ENCODE data around the gene MAML3.

The MAML3 gene

DNA sequence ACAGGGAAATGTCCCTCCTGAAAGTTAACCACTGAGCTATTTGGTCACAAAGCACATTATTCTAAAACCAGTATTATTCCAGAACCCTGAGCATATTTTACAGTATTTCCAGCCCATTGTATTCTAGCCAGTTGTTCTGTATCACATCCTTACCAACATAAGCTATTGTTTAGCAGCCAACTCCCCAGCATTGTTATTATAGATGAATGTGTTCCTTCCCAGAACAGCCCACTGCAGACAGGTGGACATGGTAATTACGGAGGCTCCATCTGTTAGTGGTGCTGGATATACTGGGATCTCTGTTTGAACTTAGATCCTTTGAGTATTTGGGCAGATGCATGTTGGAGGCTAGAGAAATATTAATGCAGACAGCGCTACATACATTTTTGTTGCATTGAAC, 362.3 kb downstream of the MAML3 start:
- Histone ChIP-seq H3K4me3 (ENCODE audit: low read depth, low read length, poor library complexity, severe bottlenecking) (no peak overlapping the region), H3K4me1 (ENCODE audit: insufficient read depth, low read length, severe bottlenecking) (no peaks in the 10 kb centered on the region), H3K9me3 (ENCODE audit: low read length) (no peaks in the 10 kb centered on the region)

DNA sequence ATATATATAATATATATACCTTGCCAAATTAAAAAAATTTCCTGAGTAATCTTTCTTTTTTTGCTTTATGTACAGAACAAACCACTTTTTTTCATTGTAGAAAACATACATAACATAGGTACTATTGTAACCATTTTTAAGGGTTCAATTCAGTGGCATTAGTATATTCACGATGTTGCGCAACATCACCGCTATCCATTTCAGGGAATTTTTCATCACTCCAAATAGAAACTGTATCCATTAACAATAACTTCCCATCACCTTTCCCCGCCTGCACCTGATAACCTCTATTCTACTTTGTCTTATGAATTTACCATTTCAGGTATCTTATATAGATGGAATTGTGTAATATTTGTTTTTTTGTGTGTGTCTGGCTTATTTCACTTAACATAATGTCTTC, 363.7 kb downstream of the MAML3 start:
- Histone ChIP-seq H3K27ac (ENCODE audit: low read depth, low read length, poor library complexity, severe bottlenecking) (no peak overlapping the region), H2AFZ (ENCODE audit: low read length) (no peak overlapping the region), H3K9me3 (ENCODE audit: low read length) (no peaks in the 10 kb centered on the region), H3F3A (ENCODE audit: insufficient read depth, low read length) (no peaks in the 10 kb centered on the region), H3K27me3 (ENCODE audit: insufficient read depth, low read length) (no peaks in the 10 kb centered on the region), H3K4me1 (ENCODE audit: insufficient read depth, low read length, severe bottlenecking) (no peaks in the 10 kb centered on the region), H3K4me3 (ENCODE audit: low read depth, low read length, poor library complexity, severe bottlenecking) (no peak overlapping the region), H3K36me3 (ENCODE audit: insufficient read depth, low read length) (no peaks in the 10 kb centered on the region), H4K20me1 (ENCODE audit: insufficient read depth, low read length) (no peaks in the 10 kb centered on the region), H3K4me2 (ENCODE audit: low read length) (no peak overlapping the region), H3K9ac (ENCODE audit: low read length) (no peak overlapping the region), H3K79me2 (ENCODE audit: insufficient read depth, low read length) (no peaks in the 10 kb centered on the region), H3K9me2 (ENCODE audit: low read depth, low read length) (no peaks in the 10 kb centered on the region)
- TF ChIP-seq, protein P1, sequence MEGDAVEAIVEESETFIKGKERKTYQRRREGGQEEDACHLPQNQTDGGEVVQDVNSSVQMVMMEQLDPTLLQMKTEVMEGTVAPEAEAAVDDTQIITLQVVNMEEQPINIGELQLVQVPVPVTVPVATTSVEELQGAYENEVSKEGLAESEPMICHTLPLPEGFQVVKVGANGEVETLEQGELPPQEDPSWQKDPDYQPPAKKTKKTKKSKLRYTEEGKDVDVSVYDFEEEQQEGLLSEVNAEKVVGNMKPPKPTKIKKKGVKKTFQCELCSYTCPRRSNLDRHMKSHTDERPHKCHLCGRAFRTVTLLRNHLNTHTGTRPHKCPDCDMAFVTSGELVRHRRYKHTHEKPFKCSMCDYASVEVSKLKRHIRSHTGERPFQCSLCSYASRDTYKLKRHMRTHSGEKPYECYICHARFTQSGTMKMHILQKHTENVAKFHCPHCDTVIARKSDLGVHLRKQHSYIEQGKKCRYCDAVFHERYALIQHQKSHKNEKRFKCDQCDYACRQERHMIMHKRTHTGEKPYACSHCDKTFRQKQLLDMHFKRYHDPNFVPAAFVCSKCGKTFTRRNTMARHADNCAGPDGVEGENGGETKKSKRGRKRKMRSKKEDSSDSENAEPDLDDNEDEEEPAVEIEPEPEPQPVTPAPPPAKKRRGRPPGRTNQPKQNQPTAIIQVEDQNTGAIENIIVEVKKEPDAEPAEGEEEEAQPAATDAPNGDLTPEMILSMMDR (IDR thresholded peaks at IDR 0.05; ENCODE audit: low read length), result no peak
- TF ChIP-seq EZH2 (IDR thresholded peaks at IDR 0.05; ENCODE audit: borderline replicate concordance, low read length), result no peak

More for the DNA sequence above, 362.3 kb downstream of the MAML3 start:
- no peaks in the 10 kb centered on the region for H3K9me2 ChIP-seq (ENCODE audit: low read depth, low read length)
- H3K27me3 ChIP-seq (ENCODE audit: insufficient read depth, low read length), result no peaks in the 10 kb centered on the region
- no peak overlapping the region for H3K9ac ChIP-seq (ENCODE audit: low read length)
- no peak overlapping the region for H3K4me2 ChIP-seq (ENCODE audit: low read length)
- no peaks in the 10 kb centered on the region for H3F3A ChIP-seq (ENCODE audit: insufficient read depth, low read length)
- no peaks in the 10 kb centered on the region for H3K79me2 ChIP-seq (ENCODE audit: insufficient read depth, low read length)
- TF ChIP-seq, protein P1 (IDR thresholded peaks at IDR 0.05; ENCODE audit: low read length), result no peak
- TF ChIP-seq EZH2 (IDR thresholded peaks at IDR 0.05; ENCODE audit: borderline replicate concordance, low read length), result no peak
- no peak overlapping the region for H3K27ac ChIP-seq (ENCODE audit: low read depth, low read length, poor library complexity, severe bottlenecking)
- H2AFZ ChIP-seq (ENCODE audit: low read length), result no peak overlapping the region
- no peaks in the 10 kb centered on the region for H4K20me1 ChIP-seq (ENCODE audit: insufficient read depth, low read length)
- no peaks in the 10 kb centered on the region for H3K36me3 ChIP-seq (ENCODE audit: insufficient read depth, low read length)

DNA sequence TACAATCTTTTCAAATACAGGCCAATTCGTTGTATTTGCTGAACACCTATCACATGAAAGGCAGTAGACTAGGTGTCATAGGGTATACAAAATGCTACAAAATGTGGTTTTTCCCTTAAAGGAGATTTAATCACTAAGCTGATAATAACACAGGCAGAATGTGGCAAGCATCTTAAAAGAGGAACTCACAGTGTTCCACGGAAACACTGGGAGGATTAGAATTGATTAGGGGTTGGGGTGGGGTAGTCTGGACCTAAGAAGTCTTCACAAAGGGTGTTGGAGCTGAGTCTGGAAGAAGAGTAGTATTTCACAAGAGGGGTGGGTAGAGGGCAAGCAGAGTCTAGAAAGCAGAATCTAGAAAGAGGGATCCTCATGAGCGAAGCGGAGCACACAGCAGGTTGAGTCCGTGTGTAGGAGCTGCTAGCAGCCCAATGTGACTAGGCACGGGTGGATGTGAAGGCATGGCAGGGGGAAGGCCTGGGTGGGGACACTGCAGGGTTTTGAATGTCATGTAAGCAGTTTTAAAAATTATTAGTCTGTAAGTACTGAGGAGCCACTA, 364.8 kb downstream of the MAML3 start:
- no peaks in the 10 kb centered on the region for H3K9me3 ChIP-seq (ENCODE audit: low read length)
- H3K4me3 ChIP-seq (ENCODE audit: low read depth, low read length, poor library complexity, severe bottlenecking), result no peak overlapping the region
- H4K20me1 ChIP-seq (ENCODE audit: insufficient read depth, low read length), result no peaks in the 10 kb centered on the region
- H3K9me2 ChIP-seq (ENCODE audit: low read depth, low read length), result no peaks in the 10 kb centered on the region
- H3K27ac ChIP-seq (ENCODE audit: low read depth, low read length, poor library complexity, severe bottlenecking), result no peak overlapping the region
- no peak overlapping the region for H3K9ac ChIP-seq (ENCODE audit: low read length)
- H3K4me2 ChIP-seq (ENCODE audit: low read length), result no peak overlapping the region
- no peaks in the 10 kb centered on the region for H3K36me3 ChIP-seq (ENCODE audit: insufficient read depth, low read length)
- TF ChIP-seq EZH2 (IDR thresholded peaks at IDR 0.05; ENCODE audit: borderline replicate concordance, low read length), result no peak
- TF ChIP-seq, protein P1 (IDR thresholded peaks at IDR 0.05; ENCODE audit: low read length), result no peak
- H3K4me1 ChIP-seq (ENCODE audit: insufficient read depth, low read length, severe bottlenecking), result no peaks in the 10 kb centered on the region
- H3K79me2 ChIP-seq (ENCODE audit: insufficient read depth, low read length), result no peaks in the 10 kb centered on the region
- H2AFZ ChIP-seq (ENCODE audit: low read length), result no peak overlapping the region
- H3K27me3 ChIP-seq (ENCODE audit: insufficient read depth, low read length), result no peaks in the 10 kb centered on the region
- no peaks in the 10 kb centered on the region for H3F3A ChIP-seq (ENCODE audit: insufficient read depth, low read length)
